ENCODE data around the gene CHERP.

GRCh38 chr19:16561382-16561781 lies 19.1 kb upstream of the CHERP start:
- no peak for TF ChIP-seq CTCF (conservative IDR thresholded peaks at IDR 0.05; ENCODE audit: low read depth, low read length)
- TF ChIP-seq MXI1 (IDR thresholded peaks at IDR 0.05; ENCODE audit: borderline replicate concordance, low read depth, low read length): no peak
- no peak for TF ChIP-seq POLR2A (IDR thresholded peaks at IDR 0.05; ENCODE audit: low read depth, low read length)
- no peak for TF ChIP-seq USF2 (IDR thresholded peaks at IDR 0.05; ENCODE audit: low read depth, low read length)
- TF ChIP-seq RFX5 (IDR thresholded peaks at IDR 0.05; ENCODE audit: low read depth, low read length): no peak
- no peak for TF ChIP-seq MAFK (IDR thresholded peaks at IDR 0.05; ENCODE audit: low read depth, low read length)
- TF ChIP-seq ELK1 (IDR thresholded peaks at IDR 0.05; ENCODE audit: borderline replicate concordance, low read depth, low read length): no peak
- TF ChIP-seq BHLHE40 (IDR thresholded peaks at IDR 0.05; ENCODE audit: low read depth, low read length): no peak
